B cell (primary cell): Measurements from ENCODE around the gene JPH3. TPM values are rescaled to one million over a fixed set of nuclear protein-coding genes. Genes with fewer than 3 reads are reported as not detected.

Source experiments
- ATAC-seq: fragments of 200-7000 bp; cut with Tn5 transposase; one replicate; pipeline ENCODE4 v1.10.0; 2021; ENCODE audit warnings: low read depth, mild to moderate bottlenecking, moderate number of reproducible peaks, moderate library complexity
- CTCF ChIA-PET: fragments of 350-600 bp; sonication (Branson Sonifier 250); formaldehyde crosslinking; loops from one replicate; lab custom pipeline; 2021; ENCODE audit warnings: antibody characterized with exemption, inconsistent platforms; lab: Charles Lee
- POLR2A ChIA-PET: fragments of 350-600 bp; sonication (Branson Sonifier 250); formaldehyde crosslinking; loops from one replicate; lab custom pipeline; 2021; ENCODE audit warnings: antibody characterized with exemption; lab: Charles Lee
- DNase-seq: peaks from one replicate; pipeline ENCODE4 v3.0.0; 2013
- H2AFZ ChIP-seq: 2 replicates; pipeline ENCODE4 v1.6.1; 2012; ENCODE audit warnings: mild to moderate bottlenecking, low read depth, low read length; ENCODE audit not compliant: insufficient read depth, poor library complexity, severe bottlenecking
- H3K27ac ChIP-seq, 2 donors: 1 replicate in 1 of 2; 2 replicates in 1 of 2; pipeline ENCODE4 v1.5.1; 2012 to 2013; ENCODE audit warnings: low read length in 2 of 2, mild to moderate bottlenecking in 2 of 2, moderate library complexity in 1 of 2
- H3K27me3 ChIP-seq, 4 experiments: fragments of 200-600 bp in 1 of 4; sonication (generic) in 1 of 4; replicated peaks in 1 of 4; 1 replicate in 2 of 4; 2 replicates in 2 of 4; pipeline versions ENCODE4 v1.6.1 to v1.7.0; 2013 to 2016; ENCODE audit warnings: low read length in 3 of 4, mild to moderate bottlenecking in 2 of 4, mixed read lengths in 1 of 4, moderate library complexity in 1 of 4; ENCODE audit not compliant: insufficient read depth in 4 of 4, control insufficient read depth in 3 of 4; ENCODE audit errors: control extremely low read depth in 1 of 4
- H3K36me3 ChIP-seq, 2 experiments: replicated peaks in 1 of 2; 1 replicate in 1 of 2; 2 replicates in 1 of 2; pipeline versions ENCODE4 v1.6.1 to v1.7.1; 2013; ENCODE audit warnings: low read length in 1 of 2; ENCODE audit not compliant: insufficient read depth in 2 of 2, control insufficient read depth in 1 of 2; ENCODE audit errors: control extremely low read depth in 1 of 2, extremely low read depth in 1 of 2
- H3K4me1 ChIP-seq, 2 donors: fragments of 200-600 bp in 1 of 2; sonication (generic) in 1 of 2; 1 replicate in 1 of 2; 2 replicates in 1 of 2; pipeline versions ENCODE4 v1.5.1 to v1.6.1; 2013 to 2017; ENCODE audit warnings: low read length in 2 of 2; ENCODE audit not compliant: control insufficient read depth in 2 of 2, insufficient read depth in 2 of 2
- H3K4me2 ChIP-seq: replicated peaks from 2 replicates; pipeline ENCODE3; 2012; ENCODE audit warnings: mild to moderate bottlenecking, low read depth, low read length; ENCODE audit not compliant: poor library complexity, severe bottlenecking
- H3K4me3 ChIP-seq, 5 experiments: fragments of 200-600 bp in 1 of 5; sonication (generic) in 1 of 5; 1 replicate in 3 of 5; 2 replicates in 2 of 5; pipeline versions ENCODE4 v1.5.1 to v1.7.0; 2011 to 2016; ENCODE audit warnings: low read length in 4 of 5, mild to moderate bottlenecking in 4 of 5, low read depth in 2 of 5, control low read depth in 1 of 5, moderate library complexity in 1 of 5; ENCODE audit not compliant: insufficient read depth in 1 of 5; ENCODE audit errors: control extremely low read depth in 1 of 5, extremely low read depth in 1 of 5
- H3K79me2 ChIP-seq: fragments of 200-600 bp; sonication (generic); one replicate; pipeline ENCODE4 v1.6.0; 2016; ENCODE audit warnings: low read length; ENCODE audit not compliant: control insufficient read depth, insufficient read depth
- H3K9ac ChIP-seq: fragments of 200-600 bp; sonication (generic); 2 replicates; pipeline ENCODE4 v1.6.1; 2017; ENCODE audit warnings: mild to moderate bottlenecking, low read length, moderate library complexity
- H3K9me3 ChIP-seq, 3 donors: one replicate each; pipeline versions ENCODE4 v1.6.1 to v1.7.1; 2013; ENCODE audit warnings: low read length in 2 of 3; ENCODE audit not compliant: control insufficient read depth in 2 of 3, insufficient read depth in 1 of 3; ENCODE audit errors: control extremely low read depth in 1 of 3
- H4K20me1 ChIP-seq: 2 replicates; pipeline ENCODE4 v1.6.0; 2012; ENCODE audit warnings: mild to moderate bottlenecking, low read length; ENCODE audit not compliant: insufficient read depth, control insufficient read depth, poor library complexity, severe bottlenecking
- H3K27ac Mint-ChIP-seq: one replicate; pipeline ENCODE4 v1.8.0; 2021; ENCODE audit warnings: mixed read lengths
- H3K27me3 Mint-ChIP-seq: one replicate; pipeline ENCODE4 v1.8.0; 2021; ENCODE audit warnings: mixed read lengths
- H3K4me1 Mint-ChIP-seq: one replicate; pipeline ENCODE4 v1.8.0; 2021; ENCODE audit warnings: mixed read lengths
- H3K4me3 Mint-ChIP-seq: one replicate; pipeline ENCODE4 v1.8.0; 2021; ENCODE audit warnings: mixed read lengths
- H3K9me3 Mint-ChIP-seq: one replicate; pipeline ENCODE4 v1.8.0; 2022; ENCODE audit warnings: mixed read lengths; ENCODE audit not compliant: insufficient read depth
- EZH2 ChIP-seq: IDR thresholded peaks from 2 replicates; pipeline ENCODE4 v1.6.1; 2012; ENCODE audit warnings: borderline replicate concordance, low read depth, mild to moderate bottlenecking, moderate library complexity, low read length; ENCODE audit not compliant: insufficient read depth, poor library complexity, severe bottlenecking
- WGBS: methylation state at CpG from one replicate; pipeline ENCODE4 v1.1.5; 2013; ENCODE audit warnings: missing lambda C conversion rate; ENCODE audit not compliant: insufficient coverage; 5-methylcytosine and 5-hydroxymethylcytosine counted together
- intact Hi-C: fragments of 100-400 bp; cut with micrococcal nuclease; formaldehyde crosslinking; loops from one replicate; pipeline ENCODE4 v1.10.0; 2022
- polyA plus RNA-seq: library from polyadenylated mRNA; depleted of rRNA; stranded (reverse); fragments of >200 nt; gene quantifications from 2 replicates; pipeline ENCODE4 v1.2.3, GENCODE V29; 2012
- total RNA-seq, 2 donors: library from RNA; stranded (reverse); fragments of 120-200 nt in 1 of 2; gene quantifications; 1 replicate in 1 of 2; 2 replicates in 1 of 2; pipeline versions ENCODE4 v1.2.3 to v1.2.4, GENCODE V29; 2013 to 2022
- TF ChIP-seq, protein P1 (sequence below): fragments of 200-600 bp; IDR thresholded peaks from one replicate; pipeline ENCODE4 v1.8.0; 2022; ENCODE audit warnings: antibody characterized with exemption, mild to moderate bottlenecking

Gene JPH3
- total and polyA plus RNA-seq, 2 donors (not counting 1 experiment from before 2014, with no cell fraction given): not detected

DNA sequence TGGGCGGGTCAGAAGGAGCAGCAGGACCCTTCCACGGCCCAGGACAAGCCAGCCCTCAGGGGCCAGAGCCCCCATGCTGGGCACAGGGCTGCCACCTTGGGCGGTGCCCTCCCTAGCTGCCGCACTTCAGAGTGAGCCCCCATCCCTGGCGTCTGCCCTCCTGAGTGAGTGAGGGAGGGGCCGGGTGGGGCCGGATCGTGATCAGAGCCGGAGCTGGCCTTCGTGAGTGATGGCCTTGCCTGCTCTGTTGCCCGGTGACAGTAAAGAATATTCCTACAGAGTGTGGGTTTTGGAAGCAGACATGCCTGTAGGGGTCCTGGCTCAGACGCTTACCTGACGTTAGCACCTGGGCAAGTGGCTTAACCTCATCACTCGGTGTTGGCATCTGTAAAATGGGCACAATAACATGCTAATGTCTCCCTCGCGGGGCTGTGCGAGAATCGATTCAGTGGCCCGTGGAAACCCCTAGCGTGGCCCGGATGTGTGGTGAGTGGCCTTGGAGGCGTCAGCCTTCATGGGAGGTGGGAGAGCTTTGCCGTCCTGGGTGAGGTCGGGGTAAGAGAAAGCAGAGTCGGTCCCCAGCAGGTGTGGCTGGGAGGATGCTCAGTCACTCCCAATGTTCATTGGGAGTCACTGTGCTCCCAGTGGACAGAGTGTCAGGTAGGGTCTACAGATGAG is 26.1 kb downstream of the JPH3 start:
- 91% methylated on average over 25 of the region's 25 CpGs for WGBS
- peaks cover 0 to 8% (median 5%) of the 10 kb centered on the region in 3 donors for H3K9me3 ChIP-seq
- H3K4me1 ChIP-seq: peaks cover 0 to 3% of the 10 kb centered on the region in 2 donors
- POLR2A ChIA-PET: no interaction called here
- no peak overlapping the region for H2AFZ ChIP-seq
- H3K36me3 ChIP-seq: no peaks in the 10 kb centered on the region
- DNase-seq: no peak
- Mint-ChIP-seq H3K27ac (no peak overlapping the region), H3K9me3 (no peaks in the 10 kb centered on the region), H3K27me3 (peaks cover 31% of the 10 kb centered on the region), H3K4me3 (no peak overlapping the region), H3K4me1 (no peaks in the 10 kb centered on the region)
- H3K4me2 ChIP-seq: no peak overlapping the region
- ATAC-seq: no peak
- no peak overlapping the region for H3K27ac ChIP-seq
- CTCF ChIA-PET: no interaction called here
- H3K27me3 ChIP-seq: peaks cover 0 to 24% (median 0%) of the 10 kb centered on the region in 4 experiments
- intact Hi-C loops: no loop called here
- no peaks in the 10 kb centered on the region for H4K20me1 ChIP-seq
- H3K79me2 ChIP-seq: no peaks in the 10 kb centered on the region
- no peak for TF ChIP-seq EZH2
- TF ChIP-seq, protein P1, sequence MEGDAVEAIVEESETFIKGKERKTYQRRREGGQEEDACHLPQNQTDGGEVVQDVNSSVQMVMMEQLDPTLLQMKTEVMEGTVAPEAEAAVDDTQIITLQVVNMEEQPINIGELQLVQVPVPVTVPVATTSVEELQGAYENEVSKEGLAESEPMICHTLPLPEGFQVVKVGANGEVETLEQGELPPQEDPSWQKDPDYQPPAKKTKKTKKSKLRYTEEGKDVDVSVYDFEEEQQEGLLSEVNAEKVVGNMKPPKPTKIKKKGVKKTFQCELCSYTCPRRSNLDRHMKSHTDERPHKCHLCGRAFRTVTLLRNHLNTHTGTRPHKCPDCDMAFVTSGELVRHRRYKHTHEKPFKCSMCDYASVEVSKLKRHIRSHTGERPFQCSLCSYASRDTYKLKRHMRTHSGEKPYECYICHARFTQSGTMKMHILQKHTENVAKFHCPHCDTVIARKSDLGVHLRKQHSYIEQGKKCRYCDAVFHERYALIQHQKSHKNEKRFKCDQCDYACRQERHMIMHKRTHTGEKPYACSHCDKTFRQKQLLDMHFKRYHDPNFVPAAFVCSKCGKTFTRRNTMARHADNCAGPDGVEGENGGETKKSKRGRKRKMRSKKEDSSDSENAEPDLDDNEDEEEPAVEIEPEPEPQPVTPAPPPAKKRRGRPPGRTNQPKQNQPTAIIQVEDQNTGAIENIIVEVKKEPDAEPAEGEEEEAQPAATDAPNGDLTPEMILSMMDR: no peak
- no peak overlapping the region for H3K4me3 ChIP-seq
- H3K9ac ChIP-seq: no peak overlapping the region

DNA sequence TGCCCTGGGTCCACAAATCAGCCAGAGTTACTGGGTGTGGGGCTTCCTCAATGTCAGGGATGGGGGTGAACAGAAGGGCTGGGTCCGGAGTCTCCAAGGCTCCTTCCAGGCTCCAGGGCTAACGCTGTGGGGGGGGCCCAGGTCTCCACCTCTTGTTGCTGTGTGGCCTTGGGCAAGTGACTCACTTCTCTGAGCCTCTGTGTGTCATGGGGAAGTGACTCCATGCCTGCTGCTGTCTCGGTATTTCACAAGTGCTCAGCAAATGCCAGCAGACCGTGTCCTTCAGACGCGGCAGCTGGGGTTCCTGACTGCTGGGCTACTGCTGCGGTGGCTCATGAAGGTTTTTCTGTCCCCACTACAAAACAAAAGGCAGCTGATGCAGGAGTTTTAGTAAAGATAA is 26.6 kb downstream of the JPH3 start:
- Histone ChIP-seq H3K4me2 (no peak overlapping the region), H3K36me3 (no peaks in the 10 kb centered on the region), H2AFZ (no peak overlapping the region), H3K27me3 (peaks cover 0 to 24% (median 0%) of the 10 kb centered on the region in 4 experiments), H3K27ac (no peak overlapping the region), H3K9me3 (peaks cover 0 to 8% (median 5%) of the 10 kb centered on the region in 3 donors), H3K4me3 (no peak overlapping the region), H3K9ac (no peak overlapping the region), H4K20me1 (no peaks in the 10 kb centered on the region), H3K79me2 (no peaks in the 10 kb centered on the region), H3K4me1 (peaks cover 0 to 3% of the 10 kb centered on the region in 2 donors)
- H3K9me3 Mint-ChIP-seq: no peaks in the 10 kb centered on the region
- no peak for ATAC-seq
- DNase-seq: peak; percentile 29
- TF ChIP-seq, protein P1: no peak
- no peak for TF ChIP-seq EZH2
- H3K4me3 Mint-ChIP-seq: no peak overlapping the region
- WGBS: 29% methylated on average over 6 of the region's 7 CpGs
- CTCF ChIA-PET: no interaction called here
- intact Hi-C loops: no loop called here
- no peak overlapping the region for H3K27ac Mint-ChIP-seq
- peaks cover 1% of the 10 kb centered on the region for H3K4me1 Mint-ChIP-seq
- POLR2A ChIA-PET: no interaction called here
- H3K27me3 Mint-ChIP-seq: peaks cover 35% of the 10 kb centered on the region
